Psoas muscle (tissue), 8 donors: ENCODE results near the gene HELT. TPM values are rescaled to one million over a fixed set of nuclear protein-coding genes. Genes with fewer than 3 reads are reported as not detected.

ENCODE experiments used
- ATAC-seq, 4 donors: fragments of 200-7000 bp; cut with Tn5 transposase; one replicate each; pipeline ENCODE4 v1.9.1; 2020; ENCODE audit warnings: moderate library complexity in 3 of 4, mild to moderate bottlenecking in 2 of 4
- DNase-seq, 2 donors: peaks; one replicate each; pipeline ENCODE4 v3.0.0-alpha.2; 2020
- H3K27ac ChIP-seq: fragments of 200-600 bp; one replicate; pipeline ENCODE4 v1.8.0; 2022
- H3K27me3 ChIP-seq, 3 donors: fragments of 200-600 bp in 1 of 3; one replicate each; pipeline versions ENCODE4 v1.6.1 to v1.8.0; 2013 to 2022; ENCODE audit warnings: low read length in 2 of 3, mild to moderate bottlenecking in 2 of 3, moderate library complexity in 1 of 3; ENCODE audit not compliant: insufficient read depth in 3 of 3
- H3K36me3 ChIP-seq, 2 donors: fragments of 200-600 bp in 1 of 2; one replicate each; pipeline versions ENCODE4 v1.6.1 to v1.8.0; 2013 to 2022; ENCODE audit warnings: low read depth in 1 of 2, mild to moderate bottlenecking in 1 of 2, moderate library complexity in 1 of 2; ENCODE audit not compliant: insufficient read depth in 1 of 2
- H3K4me1 ChIP-seq: fragments of 200-600 bp; one replicate; pipeline ENCODE4 v1.8.0; 2022
- H3K4me3 ChIP-seq: fragments of 200-600 bp; one replicate; pipeline ENCODE4 v1.8.0; 2022; ENCODE audit warnings: mild to moderate bottlenecking
- H3K9me3 ChIP-seq: fragments of 200-600 bp; one replicate; pipeline ENCODE4 v1.8.0; 2022
- CTCF ChIP-seq: fragments of 200-600 bp; IDR thresholded peaks from one replicate; pipeline ENCODE4 v1.8.0; 2022; ENCODE audit warnings: antibody characterized with exemption
- WGBS, 3 donors: extraction: QIAGEN DNeasy Blood & Tissue Kit; methylation state at CpG; one replicate each; pipeline versions ENCODE4 v1.1.6 to v1.1.7; 2013; 5-methylcytosine and 5-hydroxymethylcytosine counted together
- intact Hi-C, 2 donors: fragments of 100-400 bp; cut with DNase I; formaldehyde crosslinking; loops; one replicate each; pipeline versions ENCODE4 v1.11.0 to v1.14.2; 2022
- polyA plus RNA-seq, 3 donors: library from polyadenylated mRNA; stranded (reverse); fragments of 200-250 nt; gene quantifications; one replicate each; pipeline ENCODE4 v1.2.3, GENCODE V29; 2013
- total RNA-seq, 4 donors: library from RNA; stranded (reverse); fragmentation: NEBNext Ultra II Directional in 2 of 4; extraction: Animal tissue kit (Norgen Biotek cat#: 25700) in 2 of 4; gene quantifications; one replicate each; pipeline versions ENCODE4 v1.2.1 to v1.2.4, GENCODE V29; 2021 to 2023
- donor health status: healthy with polysubstance abuse.
- donor health status: DM: no; HTN: no; CAD: no; lungs with moderate emphysema.
- donor health status: Bipolar disorder and iron deficiency.
- donor health status: healthy.
- donor health status: DM: yes; HTN: yes; CAD: no.
- donor health status: DM: no; HTN: no; CAD: no.
- donor health status: DM: no; HTN: no; CAD: no.
- donor health status: DM: yes; HTN: yes; CAD: no.

Gene HELT
- total and polyA plus RNA-seq, 7 donors: 0.36 TPM; not detected in 6

DNA sequence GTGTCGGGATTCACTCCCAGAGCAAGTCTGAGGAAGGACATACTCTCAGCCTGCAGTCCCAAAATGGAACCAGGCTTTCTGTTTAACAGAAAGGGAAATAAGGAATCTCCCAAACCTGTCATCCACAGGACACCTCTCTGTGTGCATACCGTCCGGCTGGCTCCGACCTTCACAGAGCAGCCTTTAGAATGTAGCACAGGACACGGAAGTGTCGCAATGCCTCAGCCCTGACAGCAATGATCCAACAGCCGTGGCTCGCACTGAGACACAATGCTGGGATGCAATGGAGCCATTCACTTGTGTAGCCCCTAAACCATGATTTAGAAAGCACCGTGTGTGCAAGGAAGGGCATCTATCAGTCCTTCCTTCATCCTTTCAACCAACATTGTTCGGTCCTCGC is 15.5 kb upstream of the HELT start:
- WGBS, 3 donors: 79 to 93% (median 86%) methylated on average over 11 of the region's 11 CpGs
- Histone ChIP-seq H3K27me3 (no peaks in the 10 kb centered on the region), H3K9me3 (no peaks in the 10 kb centered on the region), H3K36me3 (no peaks in the 10 kb centered on the region), H3K4me3 (no peak overlapping the region), H3K4me1 (no peaks in the 10 kb centered on the region), H3K27ac (no peak overlapping the region)
- TF ChIP-seq CTCF: no peak
- no peak for DNase-seq
- no peak for ATAC-seq
- intact Hi-C loops: loop anchor here (10.0 kb wide), 2 partner anchors 132 to 182 kb away; no protein-coding TSS in a partner anchor

GRCh38 chr4:185003596-185004351 is 14.5 kb upstream of the HELT start:
- no peaks in the 10 kb centered on the region for H3K36me3 ChIP-seq
- H3K4me1 ChIP-seq: no peaks in the 10 kb centered on the region
- no peak overlapping the region for H3K4me3 ChIP-seq
- 92 to 93% (median 92%) methylated on average over 19 of the region's 19 CpGs for WGBS, 3 donors
- DNase-seq (no peak), ATAC-seq (no peak)
- intact Hi-C loops: loop anchor here (2.0 to 10.0 kb wide), 3 partner anchors 95 to 181 kb away; no protein-coding TSS in a partner anchor
- H3K27me3 ChIP-seq: peaks cover 0 to 6% (median 0%) of the 10 kb centered on the region in 3 donors
- no peak overlapping the region for H3K27ac ChIP-seq
- no peaks in the 10 kb centered on the region for H3K9me3 ChIP-seq
- TF ChIP-seq CTCF: no peak

- intact Hi-C loops: loop anchor here (2.0 to 10.0 kb wide), 3 partner anchors 94 to 180 kb away; no protein-coding TSS in a partner anchor
- ATAC-seq (peak; percentile 52 to 77 (median 63)), DNase-seq (peak; percentile 27 to 59)
- Histone ChIP-seq H3K36me3 (no peaks in the 10 kb centered on the region), H3K9me3 (no peaks in the 10 kb centered on the region), H3K27ac (no peak overlapping the region), H3K4me3 (peak overlapping the region; percentile 53), H3K4me1 (no peaks in the 10 kb centered on the region), H3K27me3 (peaks cover 0 to 11% (median 3%) of the 10 kb centered on the region in 3 donors)
- no peak for TF ChIP-seq CTCF
- WGBS, 3 donors: 20 to 23% (median 22%) methylated on average over 21 to 22 of the region's 22 CpGs
These were observed 13.6 kb upstream of the HELT start for GRCh38 chr4:185004562-185005218.

DNA sequence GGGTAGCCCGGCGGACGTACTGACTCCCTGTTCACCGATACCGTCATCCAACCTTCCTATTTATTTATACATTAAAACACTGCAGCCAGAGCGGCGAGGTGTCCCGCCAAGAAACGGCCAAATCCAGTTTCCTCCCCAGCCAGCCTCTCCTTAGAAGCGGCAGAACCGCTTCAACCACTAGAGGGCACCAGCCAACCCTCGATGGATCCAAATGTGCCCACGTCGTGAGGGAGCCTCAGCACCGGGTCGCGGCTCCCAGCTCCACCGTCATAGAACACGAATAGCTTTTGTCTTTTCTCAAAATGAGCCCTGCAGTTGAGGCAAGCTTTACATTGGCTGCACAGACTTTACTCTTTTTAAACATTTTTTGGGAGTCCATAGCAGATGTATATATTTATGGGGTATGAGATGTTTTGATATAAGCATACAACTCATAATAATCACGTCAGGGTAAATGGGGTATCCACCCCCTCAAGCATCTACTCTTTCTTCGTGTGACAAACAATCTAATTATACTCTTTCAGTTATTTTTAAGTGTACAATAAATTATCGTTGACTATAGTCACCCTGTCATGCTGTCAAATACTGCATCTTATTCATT is 13.0 kb upstream of the HELT start:
- no peaks in the 10 kb centered on the region for H3K4me1 ChIP-seq
- H3K27ac ChIP-seq: no peak overlapping the region
- TF ChIP-seq CTCF: peak; percentile 95
- no peaks in the 10 kb centered on the region for H3K36me3 ChIP-seq
- DNase-seq (peak; percentile 80 to 90), ATAC-seq (peak; percentile 93 to 99 (median 96))
- peak overlapping the region; percentile 53 for H3K4me3 ChIP-seq
- H3K27me3 ChIP-seq: peaks cover 0 to 16% (median 3%) of the 10 kb centered on the region in 3 donors
- whole genome bisulfite sequencing, 3 donors: 4 to 7% (median 5%) methylated on average over 22 of the region's 22 CpGs
- H3K9me3 ChIP-seq: no peaks in the 10 kb centered on the region
- intact Hi-C loops: loop anchor here (2.0 to 10.0 kb wide), 3 partner anchors 93 to 179 kb away; no protein-coding TSS in a partner anchor
